Pulmonary artery endothelial cell (primary cell): Measurements from ENCODE around the gene SERPINI2. TPM values are rescaled to one million over a fixed set of nuclear protein-coding genes. Genes with fewer than 3 reads are reported as not detected.
"Not testable (repeated sequence)": the region's sequence is repeated elsewhere in the genome, so short reads cannot be mapped to it uniquely, and the experiment has no call there.

Experiments
- DNase-seq: peaks from one replicate; pipeline ENCODE4 v3.0.0-alpha.2; 2011; ENCODE audit warnings: low read depth, low spot score
- total RNA-seq: library from RNA; depleted of rRNA; stranded (reverse); fragments of >200 nt; gene quantifications from 2 replicates; pipeline ENCODE4 v1.2.3, GENCODE V29; 2014

The SERPINI2 gene
- total RNA-seq, 1 donor from 2014 or later = not detected

- DNase-seq = no peak
Measured at GRCh38 chr3:167450195-167450594, 23.6 kb downstream of the SERPINI2 start.

- no peak for DNase-seq
Measured at GRCh38 chr3:167445491-167445890, 28.4 kb downstream of the SERPINI2 start.

GRCh38 chr3:167441256-167441655 lies 32.6 kb downstream of the SERPINI2 start:
- DNase-seq = no peak

- no peak for DNase-seq
Measured at GRCh38 chr3:167437428-167438139, 36.3 kb downstream of the SERPINI2 start.

- DNase-seq = not testable (repeated sequence)
Measured at GRCh38 chr3:167426962-167427361, 46.9 kb downstream of the SERPINI2 start.

GRCh38 chr3:167422396-167422795 lies 51.4 kb downstream of the SERPINI2 start:
- DNase-seq = not testable (repeated sequence)

GRCh38 chr3:167409611-167410010 lies 64.2 kb downstream of the SERPINI2 start:
- DNase-seq = no peak

- no peak for DNase-seq
Measured at GRCh38 chr3:167406876-167407492, 66.9 kb downstream of the SERPINI2 start.

- no peak for DNase-seq
Measured at GRCh38 chr3:167397826-167398225, 76.0 kb downstream of the SERPINI2 start.

GRCh38 chr3:167396075-167396474 lies 77.8 kb downstream of the SERPINI2 start:
- DNase-seq = no peak

- no peak for DNase-seq
Measured at GRCh38 chr3:167394003-167394402, 79.8 kb downstream of the SERPINI2 start.

Other genes with a start within 250 kb of the SERPINI2 start
- gene ZBBX, start 93.7 kb downstream of the SERPINI2 start, total RNA-seq = 0.04 and 0.07 TPM in 2 replicates
- 0.07 and 0.20 TPM in 2 replicates for gene WDR49, start 179.9 kb upstream of the SERPINI2 start, total RNA-seq